T-helper 9 cell (primary cell): ENCODE data around the gene EPN3.

ENCODE experiments used
- DNase-seq: peaks from one replicate; pipeline ENCODE4 v3.0.0-alpha.2; 2020
- total RNA-seq, 2 donors: gene quantifications; one replicate each; lab custom pipeline; 2026; lab: John Stamatoyannopoulos, UW

Gene EPN3
- 0 reads per million in 2 donors for total RNA-seq

DNA sequence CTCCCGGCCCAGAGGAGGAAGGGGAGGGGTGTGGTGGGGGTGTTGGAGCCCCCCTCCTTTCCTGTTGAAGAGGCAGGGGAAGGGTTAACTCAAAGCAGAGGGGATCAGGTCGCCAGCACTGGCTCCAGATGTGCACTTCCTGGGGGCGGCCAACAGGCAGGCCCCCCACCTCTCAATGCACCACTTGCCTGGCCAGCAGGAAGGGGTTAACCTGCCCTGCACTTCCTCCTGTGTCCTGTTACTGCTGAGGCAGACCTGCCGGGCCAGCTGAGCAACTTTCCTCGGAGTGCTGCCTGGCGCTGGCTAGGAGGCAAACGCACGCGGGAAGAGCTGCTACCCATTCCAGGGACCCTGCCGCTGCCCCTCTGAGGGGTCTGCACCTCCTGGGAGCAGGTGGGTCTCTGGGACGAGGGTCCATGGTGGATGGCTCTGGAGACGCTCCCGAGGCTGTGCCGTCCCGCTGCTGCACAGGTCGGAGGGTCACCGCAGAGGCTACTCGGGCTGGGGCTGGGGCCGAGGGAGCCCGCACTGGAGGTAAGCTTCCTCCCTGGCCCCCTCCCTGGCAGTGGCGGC lies at the start of gene EPN3:
Gene EPN3 (plus strand): TSS at position 284 of the 573 bp plus-strand sequence. CDS start 3,822 bp downstream, outside the sequence.
- DNase-seq, result no peak

DNA sequence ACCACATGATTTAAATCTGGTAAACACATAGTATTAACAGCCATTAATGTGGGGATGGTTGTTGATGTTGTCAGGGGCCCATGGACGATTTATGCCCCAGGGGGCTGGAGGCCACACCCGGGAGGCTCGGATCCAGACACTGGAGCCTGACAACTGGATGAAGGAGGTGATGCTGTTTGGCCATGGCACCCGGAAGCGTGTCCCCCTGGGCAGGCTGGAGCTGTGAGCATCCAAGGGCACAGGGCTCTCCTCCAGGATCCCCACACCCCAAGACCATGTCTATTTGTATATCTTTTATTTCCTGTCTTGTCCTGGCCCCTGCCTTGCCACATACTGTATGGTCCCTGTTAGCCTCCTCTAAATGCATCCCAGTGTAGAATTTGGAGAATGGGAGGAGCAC lies 49.3 kb upstream of the EPN3 start:
- DNase-seq, result no peak

DNA sequence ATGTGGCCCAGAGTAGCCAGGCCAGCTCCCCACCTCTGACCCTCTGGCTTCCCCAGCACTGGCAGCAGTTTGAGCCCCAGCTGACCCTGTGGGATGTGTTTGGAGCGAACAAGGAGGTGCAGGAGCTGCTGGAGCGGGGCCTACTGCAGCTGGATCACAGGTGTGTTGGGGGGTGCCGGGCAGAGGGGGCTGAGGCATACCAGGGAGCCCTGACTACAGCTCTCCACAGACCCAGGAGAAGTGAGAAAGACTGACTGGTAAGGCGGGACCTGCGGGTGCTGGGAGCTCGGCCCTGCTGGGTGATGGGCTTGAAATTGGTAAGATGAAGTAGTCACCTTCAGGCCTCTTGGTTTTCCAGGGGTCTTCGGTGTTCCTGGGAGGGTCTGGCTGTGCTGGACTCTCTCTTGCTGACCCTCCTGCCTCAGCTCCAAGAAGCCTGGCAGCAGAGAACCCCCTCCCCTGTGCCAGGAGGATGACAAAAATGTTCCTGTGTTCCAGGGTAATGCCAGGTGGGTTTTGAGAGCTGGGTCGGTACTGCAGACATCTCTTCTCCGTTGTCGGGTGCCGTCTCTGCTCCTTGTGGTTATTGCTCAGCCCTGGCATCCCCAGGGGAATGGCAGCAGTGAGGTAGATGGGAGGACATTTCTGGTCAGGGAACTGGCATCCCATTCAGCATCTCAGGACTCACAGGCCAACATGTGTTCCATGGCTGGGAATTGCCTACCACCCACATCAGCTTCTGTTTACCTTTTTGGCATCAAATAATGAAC lies 48.0 kb upstream of the EPN3 start:
- no peak for DNase-seq

DNA sequence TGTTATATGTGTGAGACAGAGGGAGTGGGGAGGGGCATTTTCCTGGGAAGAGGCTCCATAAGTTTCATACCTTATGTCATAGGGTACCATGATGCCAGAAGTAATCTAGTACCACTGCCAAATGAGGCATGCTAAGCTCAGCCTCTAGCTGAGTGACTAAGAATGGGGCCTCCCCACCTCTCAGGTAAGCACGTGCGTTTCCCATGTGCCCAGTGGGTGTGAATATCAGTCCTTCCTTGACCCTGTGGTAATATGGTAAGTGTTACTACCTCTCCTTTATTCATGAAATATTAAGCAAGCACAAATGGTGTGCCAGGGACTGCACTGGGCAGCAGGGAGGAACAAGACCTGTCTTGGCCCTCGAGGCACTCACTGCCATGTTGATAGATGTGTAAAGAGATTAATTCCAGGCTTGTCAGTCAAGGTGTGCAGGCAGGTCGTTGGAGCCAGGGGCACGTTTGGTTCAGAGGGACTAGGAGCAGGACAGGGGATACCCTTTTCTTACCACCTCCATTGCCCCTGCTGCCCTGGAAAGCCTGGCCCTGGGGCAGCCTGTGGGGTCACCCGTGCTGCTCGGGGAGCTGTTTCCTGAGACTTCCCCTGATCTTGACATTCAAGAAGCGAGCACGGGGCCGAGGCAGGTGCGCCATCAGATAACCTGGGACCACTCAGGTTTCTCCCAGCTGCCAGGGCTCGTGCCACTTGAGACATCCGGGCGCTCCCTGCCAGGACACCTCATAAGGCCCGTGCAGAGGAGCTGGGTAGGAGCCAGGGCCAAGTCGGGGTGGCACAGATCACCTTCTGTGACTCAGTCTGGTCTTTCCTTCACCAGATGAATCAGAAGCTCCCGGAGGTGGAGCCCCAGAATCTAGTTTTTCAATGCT lies 45.1 kb upstream of the EPN3 start:
- no peak for DNase-seq

DNA sequence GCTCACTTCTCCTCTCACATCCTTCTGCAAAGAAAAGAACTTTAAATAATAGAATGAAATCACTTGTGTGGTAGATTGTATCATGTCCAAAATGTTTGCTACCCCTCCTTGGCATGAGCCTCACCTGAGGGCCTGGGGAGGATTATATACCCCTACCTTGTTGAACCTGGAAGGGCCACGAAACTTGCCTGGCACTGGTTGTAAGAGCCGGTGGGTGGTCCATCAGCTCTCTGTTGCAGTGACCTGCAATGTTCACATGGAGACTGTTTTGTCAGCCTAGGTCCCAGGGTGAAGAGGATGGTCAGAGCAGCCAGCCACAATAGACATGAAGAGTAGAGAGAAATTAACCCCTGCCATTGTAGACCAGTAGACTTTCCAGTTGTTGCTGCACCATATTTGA lies 43.7 kb upstream of the EPN3 start:
- no peak for DNase-seq

DNA sequence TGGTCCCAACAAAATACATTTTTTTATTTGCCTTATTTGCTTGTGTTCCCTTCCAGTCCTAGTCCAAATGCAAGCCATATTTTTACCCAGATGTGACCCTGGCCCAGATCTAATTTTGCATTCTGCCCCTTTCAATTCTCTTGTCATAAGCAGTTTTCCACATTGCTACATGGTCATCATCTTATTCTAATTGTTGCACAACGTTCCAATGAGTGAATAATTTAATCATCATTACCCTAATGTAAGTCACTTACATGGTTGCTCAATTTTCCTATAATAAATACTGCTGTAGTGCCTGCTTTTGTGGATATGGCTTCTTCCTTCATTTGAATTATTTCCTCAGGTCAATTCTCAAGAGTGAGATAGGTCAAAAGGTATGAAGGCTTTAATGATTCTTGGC lies 41.0 kb upstream of the EPN3 start:
- DNase-seq, result no peak

DNA sequence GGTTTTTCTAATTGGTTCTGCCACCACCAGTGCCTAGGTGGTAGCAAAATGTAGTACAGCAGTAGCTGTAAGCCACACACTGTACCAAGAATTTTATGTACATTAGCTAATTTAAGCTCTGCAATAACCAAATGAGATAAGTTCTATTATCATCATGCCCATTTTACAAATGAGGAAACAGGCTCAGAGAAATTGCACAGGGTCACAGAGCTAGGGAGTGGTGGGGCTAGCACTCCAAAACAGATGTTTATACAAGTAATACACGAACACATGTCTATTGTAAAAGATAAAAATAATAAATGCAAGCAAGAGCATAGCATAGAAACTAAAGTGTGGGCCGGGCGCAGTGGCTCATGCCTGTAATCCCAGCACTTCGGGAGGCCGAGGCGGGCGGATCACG lies 40.3 kb upstream of the EPN3 start:
- no peak for DNase-seq

DNA sequence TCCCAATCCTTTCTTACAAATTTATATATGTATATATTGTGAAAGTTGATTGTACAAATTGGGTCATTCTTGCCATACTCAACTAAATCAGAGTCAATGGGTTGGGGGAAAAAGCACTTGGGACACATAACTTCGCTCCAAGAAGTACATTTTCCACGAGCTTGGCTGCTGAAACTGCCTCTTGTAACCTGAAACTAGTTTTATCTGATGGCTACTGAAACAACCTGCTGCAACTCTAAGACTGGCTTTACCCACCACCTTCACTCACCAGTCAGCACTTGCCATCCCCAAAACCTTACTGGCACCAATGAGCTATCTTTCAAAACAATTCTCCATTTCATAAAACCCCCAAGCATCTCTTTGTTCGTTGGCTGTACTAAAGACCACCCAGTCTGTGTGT lies 38.8 kb upstream of the EPN3 start:
- no peak for DNase-seq

DNA sequence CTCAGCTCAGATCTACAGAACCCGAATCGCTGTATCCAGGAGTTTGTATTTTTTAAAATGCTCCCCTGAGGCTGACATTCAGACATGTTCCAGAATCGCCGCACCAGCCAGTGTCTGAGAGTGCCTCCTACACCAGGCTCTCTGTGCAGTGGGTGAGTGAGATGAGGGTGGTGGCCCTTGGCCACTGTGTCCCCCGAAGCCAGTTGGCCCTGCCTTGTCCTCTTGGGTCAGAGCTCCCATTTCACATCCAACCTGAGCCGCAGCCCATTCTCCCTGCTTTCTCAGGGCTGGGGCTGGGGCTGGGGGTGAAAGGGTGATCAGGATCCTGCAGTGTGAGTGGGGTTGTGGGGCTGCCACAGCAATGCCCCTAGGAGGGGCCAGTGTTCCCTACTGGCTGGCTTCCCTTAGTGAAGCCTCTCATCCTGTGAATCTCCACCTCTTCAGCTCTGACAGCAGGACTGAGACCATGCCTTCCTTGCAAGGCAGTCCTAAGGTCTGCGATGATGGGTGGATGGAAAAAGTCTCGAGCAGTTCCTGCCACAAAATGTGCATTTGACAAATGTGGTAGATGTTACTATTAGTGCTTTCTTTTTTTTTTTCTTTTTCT lies 37.2 kb upstream of the EPN3 start:
- no peak for DNase-seq

DNA sequence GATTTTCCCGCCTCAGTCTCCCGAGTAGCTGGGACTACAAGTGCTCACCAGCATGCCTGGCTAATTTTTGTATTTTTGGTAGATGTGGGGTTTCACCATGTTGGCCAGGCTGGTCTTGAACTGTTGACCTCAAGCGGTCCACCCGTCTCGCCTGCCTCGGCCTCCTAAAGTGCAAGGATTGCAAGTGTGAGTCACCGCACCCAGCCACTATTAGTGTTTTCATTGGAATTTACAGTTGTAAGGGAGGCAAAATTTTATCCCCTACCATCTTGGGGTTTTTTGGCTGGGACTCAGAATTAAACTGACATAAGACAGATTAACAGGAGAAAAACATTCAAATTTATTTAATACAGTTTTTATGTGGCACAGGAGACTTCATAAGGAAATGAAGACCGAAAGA lies 36.6 kb upstream of the EPN3 start:
- no peak for DNase-seq

DNA sequence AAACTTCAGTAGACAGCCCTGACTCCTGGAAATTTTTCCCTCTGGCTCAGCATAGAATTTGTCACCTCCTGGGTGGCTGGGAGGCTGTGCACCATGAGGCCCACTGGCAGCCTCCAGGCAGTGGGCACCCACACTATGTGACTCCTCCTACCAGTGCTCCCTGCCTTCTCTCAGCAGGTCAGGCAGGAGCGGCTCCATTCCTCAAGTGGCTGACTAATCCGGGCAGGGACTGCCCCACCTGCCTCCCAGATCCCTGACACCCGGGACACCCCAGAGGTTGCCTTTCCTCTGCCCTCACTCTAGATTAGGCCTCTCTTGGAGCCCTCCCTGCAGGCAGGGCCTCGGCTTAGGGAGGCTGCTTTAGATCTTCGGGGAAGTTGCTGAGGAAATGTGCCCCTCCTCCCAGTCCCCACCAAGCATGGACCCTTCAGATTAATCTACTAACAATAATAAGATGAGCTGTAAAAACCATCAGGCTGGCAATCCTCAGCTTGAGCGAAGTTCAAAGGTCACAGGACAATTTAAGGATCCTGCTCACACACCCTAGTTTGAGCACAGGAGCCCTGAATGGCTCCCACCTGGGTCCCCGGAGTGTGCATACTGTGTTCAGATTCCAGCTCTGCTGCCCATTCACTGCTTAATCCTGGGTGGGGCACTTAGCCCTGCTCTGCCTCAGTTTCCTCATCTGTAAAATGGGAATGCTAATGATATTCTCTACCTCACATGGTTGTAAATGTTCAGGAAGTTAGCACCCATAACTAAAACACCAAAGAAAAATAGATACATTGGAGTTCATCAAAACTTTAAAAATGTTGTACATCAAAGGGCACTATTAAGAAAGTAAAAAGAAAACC lies 34.3 kb upstream of the EPN3 start:
- no peak for DNase-seq

DNA sequence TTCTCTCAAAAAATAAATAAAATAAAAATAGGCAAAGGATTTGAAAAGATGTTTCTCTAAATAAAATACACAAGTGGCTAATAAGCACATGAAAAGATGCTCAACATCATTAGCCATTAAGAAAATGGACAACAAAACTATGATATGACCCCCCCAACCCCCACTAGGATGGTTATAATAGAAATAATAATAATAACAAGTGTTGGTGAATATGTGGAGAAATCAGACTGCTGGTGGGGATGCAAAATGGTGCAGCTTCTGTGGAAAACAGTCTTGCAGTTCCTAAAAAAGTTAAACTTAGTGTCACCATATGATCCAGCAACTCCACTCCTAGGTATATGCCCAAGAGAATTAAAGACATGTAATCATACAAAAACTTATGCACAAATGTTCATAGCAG lies 33.3 kb upstream of the EPN3 start:
- DNase-seq, result no peak

DNA sequence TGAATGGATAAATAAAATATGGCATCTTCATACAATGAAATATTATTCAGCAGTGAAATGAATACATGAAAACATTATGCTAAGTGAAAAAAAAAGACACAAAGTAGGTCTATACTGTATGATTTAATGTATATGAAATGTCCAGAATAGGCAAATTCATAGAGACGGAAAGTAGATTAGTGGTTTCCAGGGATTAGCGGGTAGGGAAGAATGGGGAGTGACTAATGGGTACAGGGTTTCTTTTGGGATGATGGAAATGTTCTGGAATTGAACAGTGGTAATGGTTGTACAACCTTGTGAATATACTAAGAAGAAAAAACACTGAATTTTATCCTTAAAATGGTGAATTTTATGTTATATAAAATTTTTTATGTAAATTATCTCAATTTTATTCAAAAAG lies 32.8 kb upstream of the EPN3 start:
- DNase-seq, result no peak

DNA sequence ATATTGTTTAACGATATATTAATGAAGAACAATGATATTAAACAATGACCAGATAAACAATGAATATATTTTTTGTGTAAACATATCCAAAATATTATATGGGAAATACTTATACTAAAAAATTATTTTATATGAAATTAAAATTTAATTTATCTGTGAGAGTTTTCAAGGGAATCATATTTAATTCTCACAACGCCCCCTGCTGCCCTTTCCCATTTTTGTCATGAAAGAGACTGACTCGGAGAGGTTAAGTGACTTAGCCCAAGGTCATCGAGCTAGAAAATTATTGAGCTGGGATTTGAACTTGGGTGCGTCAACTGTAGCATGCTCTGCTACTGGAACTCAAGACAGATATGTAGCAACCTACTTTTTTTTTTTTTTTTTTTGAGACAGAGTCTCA lies 31.5 kb upstream of the EPN3 start:
- DNase-seq, result no peak

DNA sequence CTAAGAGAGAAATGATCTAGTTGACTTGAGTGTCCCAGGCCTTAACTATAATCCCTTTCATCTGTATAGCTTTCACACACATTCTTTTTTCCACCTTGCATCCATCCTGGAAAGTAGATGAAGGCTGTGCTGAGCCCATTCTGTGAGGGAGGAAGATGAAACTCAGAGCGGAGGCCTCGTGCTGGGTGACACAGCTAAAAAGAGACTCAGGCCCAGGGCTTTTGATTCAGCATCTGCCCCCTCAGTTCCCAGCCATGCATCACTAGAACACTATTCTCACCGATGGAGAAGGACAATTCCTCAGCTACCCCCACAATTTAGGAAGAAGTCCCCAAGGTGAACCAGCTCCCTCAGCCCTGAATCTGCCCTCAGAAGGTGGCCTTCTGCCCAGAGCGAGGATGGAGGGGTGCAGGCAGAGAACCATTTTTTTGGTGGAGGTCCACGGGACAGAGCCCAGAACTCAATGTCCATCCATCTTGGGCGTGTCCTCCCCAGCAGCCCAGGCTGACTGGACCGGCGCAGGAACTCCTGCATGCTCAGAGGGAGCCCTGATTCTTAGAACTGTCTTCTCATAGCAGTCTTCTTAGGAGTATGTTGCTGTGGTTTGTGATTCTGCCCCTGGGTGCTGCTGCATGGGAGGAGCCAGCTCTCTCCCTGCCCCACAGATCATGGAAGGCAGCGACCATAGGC lies 30.1 kb upstream of the EPN3 start:
- no peak for DNase-seq

DNA sequence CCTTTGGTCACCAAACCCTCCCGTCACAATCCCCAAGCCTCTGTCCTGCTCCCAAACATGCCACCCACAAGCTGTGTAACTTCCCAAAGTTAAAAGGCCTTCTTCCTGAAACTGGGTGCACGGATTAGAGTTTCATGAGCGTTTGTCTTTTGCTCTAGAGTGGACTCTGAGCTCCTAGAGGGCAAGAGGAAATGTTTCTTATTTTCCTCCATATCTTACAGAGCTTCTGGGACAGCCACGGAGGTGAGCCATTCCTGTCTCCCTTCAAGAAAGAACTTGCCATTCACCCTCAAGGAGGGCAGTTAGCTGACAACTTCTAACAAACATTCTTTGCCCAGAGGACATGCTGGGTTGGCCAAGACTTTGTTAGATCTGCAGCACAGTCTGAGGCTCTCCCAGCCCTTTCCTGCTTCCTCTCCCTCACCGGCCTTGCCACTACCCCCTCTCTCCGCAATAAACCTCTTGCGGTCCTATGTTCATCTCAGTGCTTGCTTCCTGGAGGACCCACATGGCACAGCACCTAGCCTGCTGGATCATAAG lies 26.9 kb upstream of the EPN3 start:
- no peak for DNase-seq

DNA sequence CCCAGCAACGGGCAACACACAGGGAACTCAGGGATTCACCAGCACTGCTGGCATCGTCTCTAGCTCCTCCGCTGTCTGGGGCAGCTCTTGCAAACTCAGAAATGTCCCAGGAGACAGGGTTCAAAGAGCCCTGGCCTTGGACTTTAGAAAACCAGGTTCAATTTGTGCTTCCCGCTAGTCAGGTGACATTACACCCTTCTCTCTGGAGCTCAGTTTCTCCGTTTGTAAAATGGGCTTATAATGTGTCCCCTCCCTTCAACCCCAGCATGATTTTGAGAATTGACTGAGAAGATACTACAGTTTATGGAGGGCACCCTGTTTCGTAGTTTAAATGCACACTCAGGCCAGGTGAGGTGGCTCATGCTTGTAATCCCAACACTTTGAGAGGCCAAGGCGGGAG lies 26.2 kb upstream of the EPN3 start:
- DNase-seq, result no peak

DNA sequence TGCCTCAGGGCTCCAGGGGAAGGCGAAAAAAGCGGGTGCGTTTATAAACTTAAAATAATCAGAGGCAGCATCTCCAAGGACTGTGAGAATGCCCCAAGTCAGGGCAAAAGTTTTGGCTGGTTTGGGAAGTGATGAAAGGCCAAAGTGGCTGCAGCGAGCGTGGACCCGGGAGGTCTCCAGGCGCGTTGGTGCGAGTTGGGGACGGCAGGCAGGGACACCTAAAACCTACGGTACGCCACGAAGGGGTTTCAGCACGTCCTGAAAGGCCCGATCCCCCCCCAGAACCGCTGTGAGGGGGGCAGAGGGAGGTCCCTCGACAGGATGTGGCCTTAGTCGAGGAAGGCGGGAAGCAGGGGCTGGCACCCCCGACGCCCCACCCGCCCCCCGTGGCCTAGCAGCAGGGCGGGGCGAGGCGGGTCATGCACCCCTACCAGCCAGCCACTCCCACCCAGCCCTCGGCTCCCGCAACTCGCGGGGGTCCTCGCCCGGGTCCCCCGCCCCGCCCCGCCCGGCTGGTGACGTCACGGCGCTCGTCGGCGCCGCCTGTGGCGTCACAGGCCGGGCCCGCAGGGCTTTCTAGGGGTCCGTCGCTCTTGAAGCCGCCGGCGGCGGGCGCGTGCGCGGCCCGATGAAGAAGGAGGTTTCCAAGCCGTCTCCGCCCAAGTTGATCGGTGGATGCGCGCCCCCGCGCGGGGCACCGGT lies 24.5 kb upstream of the EPN3 start, which contains the start of gene MYCBPAP:
Gene MYCBPAP (plus strand): TSS at position 569 of the 702 bp plus-strand sequence. CDS start 236 bp downstream, outside the sequence.
- peak; percentile 72 for DNase-seq

DNA sequence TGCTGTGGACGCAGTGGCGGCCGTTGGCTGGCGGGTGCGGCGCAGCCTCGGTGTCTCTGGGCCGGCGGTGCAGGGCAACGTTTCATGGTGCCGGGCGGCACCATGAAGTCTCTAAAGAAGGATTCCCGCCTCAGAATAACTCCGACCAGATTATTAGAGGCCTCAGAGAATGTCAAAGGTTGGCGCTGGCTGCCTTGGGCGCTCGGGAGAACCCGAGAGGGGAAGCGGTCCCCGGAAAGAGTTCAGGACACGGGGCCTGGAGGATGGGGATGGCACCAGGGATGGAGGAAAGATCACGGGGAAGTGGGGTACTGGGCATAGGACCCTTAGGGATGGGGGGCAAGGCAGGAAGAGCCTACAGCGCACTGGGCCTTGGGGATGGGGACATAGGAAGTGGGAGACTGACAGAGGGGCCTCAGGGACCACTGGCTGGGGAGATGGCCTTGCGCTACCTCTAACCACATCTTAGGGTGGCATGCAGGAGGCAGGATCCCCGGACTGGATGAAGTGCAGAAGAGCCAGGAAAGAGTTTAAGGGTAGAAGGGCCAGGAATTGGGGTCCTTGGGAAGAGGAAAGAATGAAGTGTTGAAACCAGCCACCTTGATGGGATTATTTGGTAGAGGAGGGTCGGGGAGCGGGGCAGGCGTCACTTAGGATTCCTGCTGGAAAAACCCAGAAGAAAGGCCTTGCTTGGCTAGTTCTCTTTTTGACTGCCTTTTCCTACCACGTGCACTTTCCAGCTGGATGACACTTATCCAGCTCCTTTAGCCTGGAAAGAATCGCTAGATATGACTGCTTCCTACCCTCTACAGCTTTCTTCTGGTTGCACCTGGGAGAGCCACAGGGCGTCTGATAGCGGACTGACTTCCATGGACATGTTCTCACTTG lies 23.7 kb upstream of the EPN3 start:
- DNase-seq, result no peak
